ENCODE results near the gene EFL1. TPM values are rescaled to one million over a fixed set of nuclear protein-coding genes. Genes with fewer than 3 reads are reported as not detected.
"Not testable (repeated sequence)": the region's sequence is repeated elsewhere in the genome, so short reads cannot be mapped to it uniquely, and the experiment has no call there.

Gene EFL1
- total and polyA plus RNA-seq, 3 experiments from 2014 or later = 18.3 to 22.2 (median 22.1) TPM

DNA sequence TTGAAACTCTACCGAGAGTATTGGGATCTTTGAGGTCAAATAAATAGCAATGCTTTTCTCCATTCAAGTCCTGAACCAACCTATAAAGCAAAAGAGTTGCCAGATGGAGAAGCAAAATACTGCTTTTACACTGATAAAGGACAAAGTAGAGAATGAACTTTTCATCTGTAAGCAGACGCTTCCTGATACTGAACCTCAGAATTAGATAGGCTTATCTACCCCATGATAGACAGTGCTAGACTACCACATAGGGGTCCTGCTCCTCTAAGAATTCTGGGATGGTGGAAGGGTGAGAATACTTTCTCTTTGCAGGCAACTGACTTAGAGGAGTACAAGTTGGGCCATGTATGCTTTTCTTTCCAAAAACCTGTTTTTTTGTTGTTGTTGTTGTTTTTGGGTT, 9.6 kb upstream of the EFL1 start:
- H3K4me3 ChIP-seq (ENCODE audit: low read length) = no peak overlapping the region
- POLR2A ChIA-PET = no interaction called here

DNA sequence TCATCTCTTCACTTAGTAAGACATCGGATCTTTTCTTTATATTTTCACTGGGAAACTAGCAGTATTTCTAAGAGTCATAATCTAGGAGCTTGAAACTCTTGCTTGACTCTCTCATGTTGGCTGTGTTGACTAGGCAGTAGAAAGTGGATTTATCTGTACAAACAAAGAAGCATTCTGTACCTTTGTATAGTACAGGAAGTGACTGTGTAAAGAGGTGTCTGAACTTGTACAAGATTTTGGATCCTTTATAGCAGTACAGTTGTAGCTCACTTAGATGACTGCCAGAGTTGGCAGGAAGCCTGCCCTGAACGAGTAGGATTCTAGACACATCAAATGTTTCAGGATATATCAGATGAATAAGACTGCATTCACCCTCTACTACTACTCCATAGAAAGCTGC, 5.9 kb upstream of the EFL1 start:
- H3K27me3 Mint-ChIP-seq; H3K9me3 Mint-ChIP-seq; H3K27ac Mint-ChIP-seq; H3K4me3 ChIP-seq (ENCODE audit: low read length); H3K4me1 Mint-ChIP-seq; POLR2A ChIA-PET; H3K9me3 ChIP-seq (ENCODE audit: low read length); H3K4me1 ChIP-seq (ENCODE audit: insufficient read depth, low read length); DNase-seq; H3K4me3 Mint-ChIP-seq; H3K27ac ChIP-seq (ENCODE audit: low read depth, low read length); H3K36me3 ChIP-seq (ENCODE audit: insufficient read depth, low read length); H3K36me3 Mint-ChIP-seq; H3K27me3 ChIP-seq (ENCODE audit: insufficient read depth, low read length, poor library complexity, severe bottlenecking): not testable (repeated sequence)
- CTCF ChIA-PET = interaction anchor here (2.0 kb wide), 1 partner anchor 15 kb away, joined by 4 read pairs; no protein-coding TSS in a partner anchor

More for the DNA sequence above, 9.6 kb upstream of the EFL1 start:
- no peak overlapping the region for H3K4me3 Mint-ChIP-seq
- H3K27ac ChIP-seq (ENCODE audit: low read depth, low read length) = no peak overlapping the region
- CTCF ChIA-PET = no interaction called here
- peaks cover 0 to 5% (median 0%) of the 10 kb centered on the region in 3 donors for H3K36me3 Mint-ChIP-seq
- no peaks in the 10 kb centered on the region for H3K27me3 ChIP-seq (ENCODE audit: insufficient read depth, low read length, poor library complexity, severe bottlenecking)
- peaks cover 10 to 21% of the 10 kb centered on the region in 2 donors for H3K27me3 Mint-ChIP-seq
- no peaks in the 10 kb centered on the region for H3K9me3 ChIP-seq (ENCODE audit: low read length)
- H3K9me3 Mint-ChIP-seq = peaks cover 3 to 12% (median 5%) of the 10 kb centered on the region in 5 donors
- H3K36me3 ChIP-seq (ENCODE audit: insufficient read depth, low read length) = no peaks in the 10 kb centered on the region
- DNase-seq = no peak
- H3K27ac Mint-ChIP-seq = no peak overlapping the region
- no peaks in the 10 kb centered on the region for H3K4me1 Mint-ChIP-seq
- no peaks in the 10 kb centered on the region for H3K4me1 ChIP-seq (ENCODE audit: insufficient read depth, low read length)

DNA sequence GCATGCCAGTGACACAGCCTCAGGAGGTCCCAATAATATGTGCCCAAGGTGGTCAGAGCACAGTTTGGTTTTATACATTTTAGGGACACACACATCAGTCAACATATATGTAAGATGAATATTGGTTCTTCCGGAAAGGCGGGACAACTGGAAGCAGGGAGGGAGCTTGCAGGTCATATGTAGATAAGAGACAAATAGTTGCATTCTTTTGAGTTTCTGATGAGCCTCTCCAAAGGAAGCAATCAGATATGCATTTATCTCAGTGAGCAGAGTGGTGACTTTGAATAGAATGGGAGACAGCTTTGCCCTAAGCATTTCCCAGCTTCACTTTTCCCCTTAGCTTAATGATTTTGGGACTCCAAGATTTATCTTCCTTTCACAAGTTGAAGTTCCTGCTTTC, 4.6 kb upstream of the EFL1 start:
- H3K27ac Mint-ChIP-seq = peak overlapping the region in 1 of 8 donors; percentile 40
- H3K9me3 ChIP-seq (ENCODE audit: low read length); H3K9me3 Mint-ChIP-seq; H3K4me1 ChIP-seq (ENCODE audit: insufficient read depth, low read length); H3K4me3 ChIP-seq (ENCODE audit: low read length); H3K27me3 ChIP-seq (ENCODE audit: insufficient read depth, low read length, poor library complexity, severe bottlenecking); H3K36me3 ChIP-seq (ENCODE audit: insufficient read depth, low read length); H3K36me3 Mint-ChIP-seq; H3K4me3 Mint-ChIP-seq; DNase-seq; H3K27me3 Mint-ChIP-seq; H3K27ac ChIP-seq (ENCODE audit: low read depth, low read length); POLR2A ChIA-PET: not testable (repeated sequence)
- CTCF ChIA-PET = interaction anchor here (1.0 to 2.0 kb wide), 2 partner anchors 13 to 17 kb away, joined by 3 to 4 read pairs; no protein-coding TSS in a partner anchor
- H3K4me1 Mint-ChIP-seq = peaks cover 9 to 12% (median 12%) of the 10 kb centered on the region in 3 donors

DNA sequence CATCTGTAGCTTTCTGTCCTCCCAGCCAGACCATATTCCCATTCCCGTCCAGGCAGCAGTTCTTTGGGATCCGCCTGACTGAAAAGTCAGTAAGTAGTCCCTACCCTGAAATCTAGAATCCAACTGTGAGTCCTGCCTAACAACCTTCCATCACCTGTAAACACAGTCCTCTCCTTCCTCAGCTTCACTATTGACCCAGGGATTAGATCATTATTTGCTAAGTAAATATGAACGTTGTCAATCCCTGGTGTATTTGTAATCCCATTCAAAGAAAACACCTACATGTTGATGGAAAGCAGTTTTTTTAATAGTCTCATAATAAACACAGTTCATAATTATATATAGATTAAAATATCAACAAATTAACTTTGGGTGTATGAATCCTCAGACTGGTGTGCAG, 816 bp upstream of the EFL1 start:
- Histone ChIP-seq H3K27ac (ENCODE audit: low read depth, low read length) (peak overlapping the region; percentile 64), H3K4me3 (ENCODE audit: low read length) (peak overlapping the region; percentile 78), H3K27me3 (ENCODE audit: insufficient read depth, low read length, poor library complexity, severe bottlenecking) (no peaks in the 10 kb centered on the region), H3K36me3 (ENCODE audit: insufficient read depth, low read length) (no peaks in the 10 kb centered on the region), H3K9me3 (ENCODE audit: low read length) (no peaks in the 10 kb centered on the region), H3K4me1 (ENCODE audit: insufficient read depth, low read length) (peaks cover 19% of the 10 kb centered on the region)
- Mint-ChIP-seq H3K36me3 (peaks cover 0 to 20% (median 8%) of the 10 kb centered on the region in 3 donors), H3K4me3 (peak overlapping the region; percentile 89 to 97 (median 94)), H3K4me1 (peaks cover 24 to 39% (median 32%) of the 10 kb centered on the region in 3 donors), H3K9me3 (no peaks in the 10 kb centered on the region), H3K27ac (peak overlapping the region; percentile 87 to 96 (median 92)), H3K27me3 (no peaks in the 10 kb centered on the region)
- ChIA-PET POLR2A (no interaction called here), CTCF (interaction anchor here (1.4 kb wide), 1 partner anchor 17 kb away, joined by 5 read pairs; no protein-coding TSS in a partner anchor)
- DNase-seq = no peak

DNA sequence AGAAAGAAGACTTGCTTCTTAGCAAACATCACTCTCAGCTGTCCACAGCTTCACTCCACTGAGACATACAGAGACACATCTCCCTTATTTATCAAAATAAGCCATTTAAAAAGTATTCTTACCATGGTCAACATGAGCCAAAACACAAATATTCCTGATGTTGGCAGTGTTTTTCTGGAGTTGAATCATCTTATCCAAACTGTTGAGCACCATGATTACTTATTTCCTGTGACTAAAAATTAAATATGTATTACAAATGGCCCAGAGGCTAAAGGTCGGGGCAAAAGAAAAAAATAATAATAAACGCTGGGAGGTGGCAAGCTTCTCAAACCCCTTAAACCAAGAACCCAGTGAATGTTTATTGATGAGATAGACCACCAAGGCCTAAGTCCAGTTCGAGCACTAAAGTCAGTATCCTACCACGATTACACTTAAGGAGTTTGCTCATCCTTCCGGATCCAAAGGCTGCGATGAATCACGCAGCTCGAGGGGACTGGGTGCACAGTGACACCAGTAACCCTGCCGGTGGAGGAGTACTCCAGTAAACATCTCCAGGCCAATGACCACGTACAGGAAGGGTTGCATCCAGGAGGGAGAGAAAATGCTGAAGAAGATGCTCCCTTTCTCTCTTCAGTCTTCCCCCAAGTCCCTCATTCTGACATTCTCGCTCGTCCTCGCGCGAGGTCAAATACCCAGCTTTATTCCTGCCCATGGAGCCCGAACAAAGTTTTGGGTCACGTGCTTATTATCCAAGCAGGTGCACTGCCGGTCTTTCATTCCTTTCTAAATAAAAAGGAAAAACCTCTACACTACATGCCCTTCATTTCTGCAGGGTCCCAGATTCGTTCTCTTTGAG, 740 bp downstream of the EFL1 start:
- peak overlapping the region; percentile 78 for H3K4me3 ChIP-seq (ENCODE audit: low read length)
- POLR2A ChIA-PET; H3K36me3 ChIP-seq (ENCODE audit: insufficient read depth, low read length); H3K27me3 Mint-ChIP-seq; H3K9me3 ChIP-seq (ENCODE audit: low read length); H3K9me3 Mint-ChIP-seq; H3K27me3 ChIP-seq (ENCODE audit: insufficient read depth, low read length, poor library complexity, severe bottlenecking): not testable (repeated sequence)
- H3K4me1 Mint-ChIP-seq = peaks cover 24 to 39% (median 32%) of the 10 kb centered on the region in 3 donors
- peaks cover 19% of the 10 kb centered on the region for H3K4me1 ChIP-seq (ENCODE audit: insufficient read depth, low read length)
- peak overlapping the region; percentile 64 for H3K27ac ChIP-seq (ENCODE audit: low read depth, low read length)
- H3K36me3 Mint-ChIP-seq = peaks cover 0 to 31% (median 11%) of the 10 kb centered on the region in 3 donors
- H3K4me3 Mint-ChIP-seq = peak overlapping the region; percentile 89 to 97 (median 94)
- peak overlapping the region; percentile 22 to 98 (median 94) for H3K27ac Mint-ChIP-seq
- peak in 2 of 5 donors; percentile 2 to 6 for DNase-seq
- CTCF ChIA-PET = interaction anchor here (1.4 kb wide), 1 partner anchor 19 kb away, joined by 5 read pairs; no protein-coding TSS in a partner anchor

DNA sequence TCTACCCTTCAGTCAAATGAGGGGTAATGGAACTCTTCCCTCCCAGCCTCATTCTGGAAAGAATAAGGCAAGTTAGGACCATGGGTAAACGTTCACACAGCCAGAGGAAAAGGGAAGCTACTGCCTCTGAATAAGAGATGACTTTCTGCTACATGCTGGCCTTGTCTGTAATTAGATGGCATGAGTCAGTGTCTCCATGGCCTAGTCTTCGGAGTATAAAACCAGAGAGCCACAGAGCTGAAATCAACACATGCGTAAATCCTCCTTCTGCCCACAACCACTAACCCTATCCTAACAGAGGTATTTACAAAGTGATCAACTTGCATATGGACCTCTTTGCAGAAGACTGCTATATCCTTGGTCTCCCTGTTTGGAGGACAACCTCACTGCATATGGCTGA, 14.3 kb downstream of the EFL1 start:
- H3K4me1 ChIP-seq (ENCODE audit: insufficient read depth, low read length); H3K27ac ChIP-seq (ENCODE audit: low read depth, low read length); H3K9me3 ChIP-seq (ENCODE audit: low read length); H3K27ac Mint-ChIP-seq; CTCF ChIA-PET; H3K9me3 Mint-ChIP-seq; H3K4me3 Mint-ChIP-seq; H3K27me3 Mint-ChIP-seq; DNase-seq; H3K27me3 ChIP-seq (ENCODE audit: insufficient read depth, low read length, poor library complexity, severe bottlenecking); POLR2A ChIA-PET; H3K4me3 ChIP-seq (ENCODE audit: low read length); H3K36me3 ChIP-seq (ENCODE audit: insufficient read depth, low read length): not testable (repeated sequence)
- Mint-ChIP-seq H3K4me1 (peaks cover 2 to 13% (median 7%) of the 10 kb centered on the region in 3 donors), H3K36me3 (peaks cover 5 to 64% (median 24%) of the 10 kb centered on the region in 3 donors)

DNA sequence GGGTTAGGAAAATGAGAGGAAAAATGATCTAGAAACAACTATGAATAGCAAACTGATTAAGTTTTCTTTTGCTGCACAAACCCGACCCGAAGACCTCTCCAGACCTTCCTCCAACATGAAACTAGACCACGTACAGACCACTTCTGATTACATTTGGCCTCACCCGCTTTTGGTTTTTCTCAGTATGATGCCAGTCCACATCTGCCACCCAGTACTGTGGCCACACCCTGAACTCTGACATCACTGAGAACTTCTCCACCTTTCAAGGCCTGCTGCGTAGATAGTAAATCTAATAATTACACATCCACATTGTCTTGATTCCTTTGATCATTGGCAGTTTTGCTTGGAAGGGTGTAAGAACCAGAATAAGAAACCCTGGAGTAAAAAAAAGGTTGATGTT, 16.6 kb downstream of the EFL1 start:
- H3K9me3 Mint-ChIP-seq; POLR2A ChIA-PET; H3K4me3 Mint-ChIP-seq; H3K4me3 ChIP-seq (ENCODE audit: low read length); H3K27ac Mint-ChIP-seq; DNase-seq; H3K4me1 ChIP-seq (ENCODE audit: insufficient read depth, low read length); H3K36me3 ChIP-seq (ENCODE audit: insufficient read depth, low read length); CTCF ChIA-PET; H3K27me3 Mint-ChIP-seq; H3K9me3 ChIP-seq (ENCODE audit: low read length); H3K27ac ChIP-seq (ENCODE audit: low read depth, low read length); H3K27me3 ChIP-seq (ENCODE audit: insufficient read depth, low read length, poor library complexity, severe bottlenecking): not testable (repeated sequence)
- H3K4me1 Mint-ChIP-seq = peaks cover 4 to 19% (median 16%) of the 10 kb centered on the region in 3 donors
- H3K36me3 Mint-ChIP-seq = peaks cover 3 to 58% (median 22%) of the 10 kb centered on the region in 3 donors

DNA sequence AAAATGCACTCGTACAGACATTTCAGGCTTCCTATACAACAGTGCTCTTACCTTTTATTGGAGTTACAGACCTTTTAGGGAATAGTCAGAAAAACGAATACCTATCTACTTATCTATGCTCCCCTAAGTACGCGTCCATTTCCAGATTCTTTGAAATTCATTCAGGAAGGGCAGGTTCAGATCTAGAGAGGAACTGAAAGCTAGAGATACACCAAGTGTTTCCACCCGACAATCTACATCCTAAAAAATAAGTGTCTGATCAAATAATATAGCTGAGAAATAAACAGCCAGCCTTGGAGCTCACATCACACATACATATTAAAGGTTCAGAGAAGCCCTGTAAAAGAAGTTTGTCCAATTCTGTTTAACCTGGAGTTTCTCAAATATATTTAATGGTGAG, 18.9 kb downstream of the EFL1 start:
- H3K4me1 ChIP-seq (ENCODE audit: insufficient read depth, low read length); H3K9me3 Mint-ChIP-seq; DNase-seq; H3K27ac ChIP-seq (ENCODE audit: low read depth, low read length); H3K4me3 Mint-ChIP-seq; H3K27me3 ChIP-seq (ENCODE audit: insufficient read depth, low read length, poor library complexity, severe bottlenecking); H3K27me3 Mint-ChIP-seq; CTCF ChIA-PET; H3K4me3 ChIP-seq (ENCODE audit: low read length); POLR2A ChIA-PET; H3K27ac Mint-ChIP-seq; H3K9me3 ChIP-seq (ENCODE audit: low read length): not testable (repeated sequence)
- Mint-ChIP-seq H3K36me3 (peaks cover 11 to 70% (median 35%) of the 10 kb centered on the region in 3 donors), H3K4me1 (peaks cover 4 to 22% (median 16%) of the 10 kb centered on the region in 3 donors)
- H3K36me3 ChIP-seq (ENCODE audit: insufficient read depth, low read length) = peaks cover 14% of the 10 kb centered on the region

Measured in CD8-positive, alpha-beta memory T cell (primary cell).